H9 (cell line): ENCODE measurements around the gene GMNN. TPM values are rescaled to one million over a fixed set of nuclear protein-coding genes. Genes with fewer than 3 reads are reported as not detected.
A peak's percentile ranks its signal among the peaks of the same experiment; 100 is the strongest.

Experiments
- DNase-seq: peaks from one replicate; pipeline ENCODE4 v3.0.0-alpha.2; 2017
- H2AFZ ChIP-seq: one replicate; pipeline ENCODE4 v1.6.1; 2013; ENCODE audit warnings: mild to moderate bottlenecking, low read length, control low read depth, moderate library complexity
- H2AK5ac ChIP-seq: 2 replicates; pipeline ENCODE4 v1.6.1; 2013; ENCODE audit warnings: low read length, control low read depth, mixed read lengths; ENCODE audit not compliant: insufficient read length
- H2BK120ac ChIP-seq: one replicate; pipeline ENCODE4 v1.6.1; 2013; ENCODE audit warnings: low read depth, mild to moderate bottlenecking, low read length, control low read depth, inconsistent platforms; ENCODE audit not compliant: poor library complexity, severe bottlenecking
- H2BK12ac ChIP-seq: 2 replicates; pipeline ENCODE4 v1.6.1; 2013; ENCODE audit warnings: low read length, control low read depth, mixed read lengths, low read depth; ENCODE audit not compliant: insufficient read length
- H2BK15ac ChIP-seq: 2 replicates; pipeline ENCODE4 v1.6.1; 2013; ENCODE audit warnings: low read depth, low read length, control low read depth
- H2BK20ac ChIP-seq: one replicate; pipeline ENCODE4 v1.6.1; 2013; ENCODE audit warnings: low read depth, mild to moderate bottlenecking, low read length, control low read depth, inconsistent platforms; ENCODE audit not compliant: poor library complexity, severe bottlenecking
- H2BK5ac ChIP-seq: 2 replicates; pipeline ENCODE4 v1.6.1; 2013; ENCODE audit warnings: low read length, control low read depth, mixed read lengths; ENCODE audit not compliant: insufficient read length
- H3K14ac ChIP-seq: 2 replicates; pipeline ENCODE4 v1.6.1; 2013; ENCODE audit warnings: low read length, control low read depth; ENCODE audit not compliant: insufficient read depth
- H3K18ac ChIP-seq: 2 replicates; pipeline ENCODE4 v1.6.1; 2013; ENCODE audit warnings: low read depth, mild to moderate bottlenecking, mixed read lengths, low read length, control low read depth; ENCODE audit not compliant: insufficient read length
- H3K23ac ChIP-seq: 2 replicates; pipeline ENCODE4 v1.6.1; 2013; ENCODE audit warnings: low read length, control low read depth, mixed read lengths, low read depth; ENCODE audit not compliant: insufficient read length
- H3K23me2 ChIP-seq: 2 replicates; pipeline ENCODE4 v1.6.1; 2013; ENCODE audit warnings: low read depth, mild to moderate bottlenecking, mixed read lengths, low read length, control low read depth; ENCODE audit not compliant: insufficient read length, poor library complexity, severe bottlenecking
- H3K27ac ChIP-seq: 2 replicates; pipeline ENCODE4 v1.5.1; 2013; ENCODE audit warnings: low read length, control low read depth, mixed read lengths, low read depth; ENCODE audit not compliant: insufficient read length
- H3K27me3 ChIP-seq: 2 replicates; pipeline ENCODE4 v1.6.1; 2013; ENCODE audit warnings: low read length, control low read depth, inconsistent platforms; ENCODE audit not compliant: insufficient read depth
- H3K4ac ChIP-seq: 2 replicates; pipeline ENCODE4 v1.6.1; 2013; ENCODE audit warnings: low read depth, mild to moderate bottlenecking, control low read depth, inconsistent platforms, low read length, moderate library complexity
- H3K4me1 ChIP-seq: 2 replicates; pipeline ENCODE4 v1.6.1; 2013; ENCODE audit warnings: low read length, control low read depth, inconsistent platforms; ENCODE audit not compliant: insufficient read depth
- H3K4me2 ChIP-seq: 2 replicates; pipeline ENCODE4 v1.6.1; 2013; ENCODE audit warnings: low read length, control low read depth, mixed read lengths; ENCODE audit not compliant: insufficient read length, insufficient read depth
- H3K56ac ChIP-seq: 2 replicates; pipeline ENCODE4 v1.6.1; 2013; ENCODE audit warnings: low read depth, mild to moderate bottlenecking, mixed read lengths, low read length, control low read depth; ENCODE audit not compliant: insufficient read length
- H3K79me1 ChIP-seq: 2 replicates; pipeline ENCODE4 v1.6.1; 2013; ENCODE audit warnings: low read depth, mild to moderate bottlenecking, moderate library complexity, low read length, control low read depth, inconsistent platforms; ENCODE audit not compliant: insufficient read depth, poor library complexity, severe bottlenecking
- H3K79me2 ChIP-seq: 2 replicates; pipeline ENCODE4 v1.6.1; 2013; ENCODE audit warnings: low read length, control low read depth, inconsistent platforms; ENCODE audit not compliant: insufficient read depth
- H3K9ac ChIP-seq: 2 replicates; pipeline ENCODE4 v1.6.1; 2013; ENCODE audit warnings: low read length, control low read depth, mixed read lengths; ENCODE audit not compliant: insufficient read length; ENCODE audit errors: extremely low read depth
- H3K9me3 ChIP-seq: one replicate; pipeline ENCODE4 v1.6.1; 2013; ENCODE audit warnings: low read depth, low read length, inconsistent platforms; ENCODE audit not compliant: control insufficient read depth
- H3T11ph ChIP-seq: one replicate; pipeline ENCODE4 v1.6.1; 2013; ENCODE audit warnings: mild to moderate bottlenecking, low read length, control low read depth, inconsistent platforms
- H4K20me1 ChIP-seq: one replicate; pipeline ENCODE4 v1.6.1; 2013; ENCODE audit not compliant: control insufficient read depth, insufficient read length, insufficient read depth
- H4K5ac ChIP-seq: 2 replicates; pipeline ENCODE4 v1.6.1; 2013; ENCODE audit warnings: low read depth, mild to moderate bottlenecking, mixed read lengths, low read length, control low read depth; ENCODE audit not compliant: insufficient read length
- H4K8ac ChIP-seq: replicated peaks from 2 replicates; pipeline ENCODE4 v1.6.1; 2013; ENCODE audit warnings: low read length, control low read depth, mixed read lengths, low read depth; ENCODE audit not compliant: insufficient read length
- H4K91ac ChIP-seq: 2 replicates; pipeline ENCODE4 v1.6.1; 2013; ENCODE audit warnings: low read depth, mild to moderate bottlenecking, moderate library complexity, mixed read lengths, low read length, control low read depth; ENCODE audit not compliant: insufficient read length
- H3K27ac Mint-ChIP-seq, 3 experiments: 2 replicates in 2 of 3; 3 replicates in 1 of 3; pipeline ENCODE4 v1.8.0; 2020 to 2021; ENCODE audit warnings: mixed read lengths in 3 of 3, mild to moderate bottlenecking in 1 of 3, moderate library complexity in 1 of 3
- H3K27me3 Mint-ChIP-seq: 2 replicates; pipeline ENCODE4 v1.8.0; 2021; ENCODE audit warnings: low read depth, mild to moderate bottlenecking, moderate library complexity, mixed read lengths
- H3K36me3 Mint-ChIP-seq, 3 experiments: 2 replicates in 2 of 3; 3 replicates in 1 of 3; pipeline ENCODE4 v1.8.0; 2020 to 2021; ENCODE audit warnings: low read depth in 3 of 3, mixed read lengths in 3 of 3; ENCODE audit not compliant: insufficient read depth in 1 of 3
- H3K4me1 Mint-ChIP-seq, 2 experiments: 2 replicates each; pipeline ENCODE4 v1.8.0; 2020; ENCODE audit warnings: mixed read lengths in 2 of 2
- H3K4me3 Mint-ChIP-seq, 2 experiments: 2 replicates in 1 of 2; 3 replicates in 1 of 2; pipeline ENCODE4 v1.8.0; 2020 to 2021; ENCODE audit warnings: mild to moderate bottlenecking in 2 of 2, mixed read lengths in 2 of 2, moderate library complexity in 1 of 2
- H3K9me3 Mint-ChIP-seq, 2 experiments: 2 replicates in 1 of 2; 3 replicates in 1 of 2; pipeline ENCODE4 v1.8.0; 2020; ENCODE audit warnings: mild to moderate bottlenecking in 2 of 2, mixed read lengths in 2 of 2, moderate library complexity in 1 of 2
- CTCF ChIP-seq: fragments of 200-600 bp; sonication (generic); conservative IDR thresholded peaks from 3 replicates; pipeline ENCODE4 v1.8.0; 2021; ENCODE audit warnings: antibody characterized with exemption, mild to moderate bottlenecking
- WGBS: extraction: QIAGEN DNeasy Blood & Tissue Kit; methylation state at CpG from one replicate; pipeline ENCODE4 v1.1.7; 2013; ENCODE audit warnings: missing lambda C conversion rate, low lambda C conversion rate, mixed read lengths; ENCODE audit not compliant: insufficient read length; ENCODE audit errors: extremely low coverage; 5-methylcytosine and 5-hydroxymethylcytosine counted together
- total RNA-seq: library from RNA; stranded (reverse); gene quantifications from 2 replicates; pipeline ENCODE4 v1.2.1, GENCODE V29; 2021

Gene GMNN
- total RNA-seq, 1 experiment from 2014 or later, result 106 TPM

GRCh38 chr6:24743265-24743943 is 31.3 kb upstream of the GMNN start:
- Histone ChIP-seq H2AFZ (peak overlapping the region; percentile 11), H3K56ac (no peak overlapping the region), H3K23ac (no peak overlapping the region), H2BK120ac (no peak overlapping the region), H3K79me2 (no peaks in the 10 kb centered on the region), H2BK5ac (no peak overlapping the region), H3K4me2 (no peak overlapping the region), H3K79me1 (no peaks in the 10 kb centered on the region), H3K18ac (no peak overlapping the region), H4K20me1 (no peaks in the 10 kb centered on the region), H2BK20ac (no peak overlapping the region), H3K9me3 (no peaks in the 10 kb centered on the region), H4K5ac (no peak overlapping the region), H3K4me1 (no peaks in the 10 kb centered on the region), H3K4ac (no peak overlapping the region), H3K27me3 (no peaks in the 10 kb centered on the region), H3K27ac (no peak overlapping the region), H3K23me2 (no peaks in the 10 kb centered on the region), H2BK12ac (no peak overlapping the region), H3K14ac (no peak overlapping the region), H4K91ac (no peak overlapping the region), H2BK15ac (no peak overlapping the region), H2AK5ac (no peak overlapping the region), H3T11ph (no peak overlapping the region), H3K9ac (no peak overlapping the region), H4K8ac (no peak overlapping the region)
- no peak for TF ChIP-seq CTCF
- no peaks in the 10 kb centered on the region for H3K4me1 Mint-ChIP-seq
- no peak for DNase-seq
- no peaks in the 10 kb centered on the region for H3K9me3 Mint-ChIP-seq
- WGBS, result no CpG with 5 or more reads among the region's 2 CpGs
- no peaks in the 10 kb centered on the region for H3K36me3 Mint-ChIP-seq
- H3K4me3 Mint-ChIP-seq, result no peak overlapping the region
- H3K27me3 Mint-ChIP-seq, result no peaks in the 10 kb centered on the region; the same call in 1 of the 2 replicates
- H3K27ac Mint-ChIP-seq, result no peak overlapping the region
